ENCODE data around the gene CST1.
"Not testable (repeated sequence)": the region's sequence is repeated elsewhere in the genome, so short reads cannot be mapped to it uniquely, and the experiment has no call there.

GRCh38 chr20:23756792-23757191, 6.1 kb upstream of the CST1 start:
- TF ChIP-seq CTCF (IDR thresholded peaks at IDR 0.05 in 4 of 5, conservative IDR thresholded peaks at IDR 0.05 in 1 of 5); POLR2A (IDR thresholded peaks at IDR 0.05): not testable (repeated sequence)
